NCI-H187 (cell line): ENCODE data around the gene PCDHB9.

Experiments used
- DNase-seq, 2 experiments: peaks; one replicate each; lab custom pipeline; 2025; lab: John Stamatoyannopoulos, UW

PCDHB9 gene

GRCh38 chr5:141236516-141237313 lies 49.8 kb downstream of the PCDHB9 start:
- DNase-seq = no peak
